GM15510 (cell line): ENCODE results near the gene PTK6.

Source experiments
- POLR2A ChIP-seq: IDR thresholded peaks from 3 replicates; pipeline ENCODE4 v1.6.1; 2011; ENCODE audit warnings: borderline replicate concordance; ENCODE audit not compliant: insufficient read length; ENCODE audit errors: extremely low read depth

Gene PTK6

GRCh38 chr20:63553251-63553932 lies 16.2 kb upstream of the PTK6 start:
- TF ChIP-seq POLR2A: no peak

- TF ChIP-seq POLR2A: no peak
These were observed 15.5 kb upstream of the PTK6 start for GRCh38 chr20:63552481-63553249.

GRCh38 chr20:63551068-63551467 lies 13.9 kb upstream of the PTK6 start:
- TF ChIP-seq POLR2A: no peak

- no peak for TF ChIP-seq POLR2A
These were observed 12.6 kb upstream of the PTK6 start for GRCh38 chr20:63549679-63550282.

DNA sequence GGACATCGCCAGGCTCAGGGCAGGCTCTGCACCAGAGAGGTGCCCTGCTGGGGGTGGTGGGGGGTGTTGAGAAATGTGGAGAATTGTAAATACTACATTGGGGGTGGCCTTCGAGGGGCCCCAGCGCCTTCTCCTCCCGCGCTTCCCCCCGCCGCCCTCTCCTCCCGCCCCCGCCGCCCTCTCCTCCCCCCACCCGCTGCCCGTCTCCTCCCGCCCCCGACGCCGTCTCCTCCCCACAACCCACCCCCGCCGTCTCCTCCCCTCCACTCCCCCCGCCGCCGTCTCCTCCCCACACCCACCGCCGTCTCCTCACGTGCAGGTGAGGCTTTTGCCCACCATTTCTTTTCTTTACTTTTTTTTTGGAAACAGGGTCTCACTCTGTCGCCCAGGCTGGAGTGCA lies 11.8 kb upstream of the PTK6 start:
- TF ChIP-seq POLR2A: no peak

DNA sequence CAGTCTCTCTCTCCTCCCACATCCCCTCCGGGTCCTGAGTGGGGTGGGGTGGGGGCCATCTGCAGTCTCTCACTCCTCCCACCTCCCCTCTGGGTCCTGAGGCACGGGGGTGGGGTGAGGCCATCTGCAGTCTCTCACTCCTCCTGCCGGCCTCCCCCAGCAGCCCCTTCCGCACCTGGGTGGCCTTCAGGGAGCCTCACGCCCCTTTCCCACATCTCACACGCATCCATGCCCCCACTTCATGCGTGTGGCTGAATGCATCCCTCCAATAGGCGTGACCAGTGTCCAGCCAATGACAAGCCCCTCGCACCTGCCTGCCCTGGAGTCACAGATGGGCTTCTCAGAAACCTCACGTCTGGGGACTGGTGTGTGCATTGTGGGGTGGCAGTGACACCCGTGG lies 11.4 kb upstream of the PTK6 start:
- TF ChIP-seq POLR2A: no peak

- TF ChIP-seq POLR2A: no peak
These were observed 10.7 kb upstream of the PTK6 start, which contains the start of gene SRMS for GRCh38 chr20:63547725-63548480. Gene SRMS (minus strand): TSS chr20:63547749. CDS start chr20:63547463, 286 bp downstream.

DNA sequence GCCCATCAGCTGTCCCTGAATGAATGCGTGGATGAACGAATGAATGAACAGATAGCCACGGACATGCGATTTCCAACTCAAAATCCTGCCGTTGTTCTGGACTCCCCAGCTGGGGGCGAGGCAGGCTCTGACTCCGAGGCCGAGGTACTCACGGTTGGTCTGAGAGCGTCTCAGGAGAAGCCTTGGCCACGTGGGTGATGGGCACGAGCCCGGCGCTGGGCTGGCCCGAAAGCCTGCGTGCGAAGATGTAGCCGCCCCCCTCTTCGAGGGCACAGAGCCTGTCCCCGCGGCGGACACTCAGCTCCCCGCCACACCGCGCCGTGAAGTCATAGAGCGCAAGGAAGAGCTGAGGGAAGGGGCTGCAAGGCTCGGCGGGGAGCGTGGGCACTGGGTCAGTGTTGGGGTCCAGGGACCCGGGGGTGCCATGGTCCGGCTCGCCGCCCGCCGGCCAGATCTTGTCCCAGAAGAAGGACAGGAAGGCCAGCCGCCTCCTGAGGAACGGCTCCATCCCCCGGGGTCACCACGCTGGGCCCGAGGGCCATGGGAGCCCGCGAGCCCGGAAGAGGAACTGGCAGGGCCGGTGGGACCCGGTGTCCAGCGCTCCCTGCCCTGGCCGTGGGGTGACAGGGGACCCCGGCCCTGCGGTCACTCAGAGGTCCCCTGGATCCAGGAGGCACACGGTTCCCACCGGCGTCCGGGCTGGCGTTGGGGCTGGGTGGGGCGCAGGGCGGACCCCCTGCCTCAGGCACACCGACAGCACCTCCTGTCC lies 10.0 kb upstream of the PTK6 start:
- no peak for TF ChIP-seq POLR2A

DNA sequence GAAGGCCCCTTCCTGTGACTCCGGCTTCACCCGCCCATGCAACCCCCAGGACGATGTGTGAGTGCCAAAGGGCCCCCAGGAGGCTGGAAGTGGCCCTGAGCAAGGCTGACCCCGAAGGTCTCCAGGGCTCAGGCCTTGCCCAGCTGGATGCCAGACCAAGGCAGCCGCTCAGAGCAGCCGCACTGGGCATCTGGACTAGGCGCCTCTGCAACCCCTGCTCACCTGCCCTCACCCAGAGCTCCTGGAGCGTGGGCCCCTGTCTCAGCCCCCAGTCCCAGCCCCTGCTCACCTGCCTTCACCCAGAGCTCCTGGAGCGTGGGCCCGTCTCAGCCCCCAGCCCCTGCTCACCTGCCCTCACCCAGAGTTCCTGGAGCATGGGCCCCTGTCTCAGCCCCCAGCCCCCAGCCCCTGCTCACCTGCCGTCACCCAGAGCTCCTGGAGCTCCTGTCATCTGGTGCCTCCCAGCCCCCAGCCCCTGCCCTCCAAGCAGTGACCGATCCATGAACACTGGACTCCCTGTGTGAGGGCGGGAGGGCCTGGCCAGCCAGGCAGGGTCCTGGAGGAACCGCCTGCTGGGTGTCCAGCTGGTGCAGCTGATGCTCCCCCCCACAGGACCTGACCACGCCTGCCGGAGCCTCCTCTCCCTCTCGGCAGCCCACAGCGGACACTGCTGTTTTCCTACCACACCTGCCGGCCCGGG lies 9.2 kb upstream of the PTK6 start:
- no peak for TF ChIP-seq POLR2A

DNA sequence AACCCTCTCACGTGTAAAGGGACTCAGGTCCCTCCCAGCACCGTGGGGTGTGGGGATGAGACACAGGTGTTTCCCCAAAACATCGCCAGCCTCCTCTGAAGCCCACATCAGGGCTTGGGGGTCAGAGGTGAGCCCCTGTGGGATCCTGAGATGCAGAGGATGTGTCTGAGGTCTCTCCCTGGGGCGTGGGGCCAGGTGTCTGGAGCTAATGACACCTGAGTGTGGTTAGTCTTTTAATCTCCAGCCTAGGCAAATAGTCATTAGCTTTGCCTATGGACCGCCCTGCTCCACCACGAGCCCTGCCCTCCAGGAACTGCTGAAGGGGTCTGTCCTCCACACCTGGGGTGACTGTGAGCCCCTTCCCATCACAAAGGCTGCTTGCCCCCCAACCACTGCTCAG lies 8.6 kb upstream of the PTK6 start:
- no peak for TF ChIP-seq POLR2A

DNA sequence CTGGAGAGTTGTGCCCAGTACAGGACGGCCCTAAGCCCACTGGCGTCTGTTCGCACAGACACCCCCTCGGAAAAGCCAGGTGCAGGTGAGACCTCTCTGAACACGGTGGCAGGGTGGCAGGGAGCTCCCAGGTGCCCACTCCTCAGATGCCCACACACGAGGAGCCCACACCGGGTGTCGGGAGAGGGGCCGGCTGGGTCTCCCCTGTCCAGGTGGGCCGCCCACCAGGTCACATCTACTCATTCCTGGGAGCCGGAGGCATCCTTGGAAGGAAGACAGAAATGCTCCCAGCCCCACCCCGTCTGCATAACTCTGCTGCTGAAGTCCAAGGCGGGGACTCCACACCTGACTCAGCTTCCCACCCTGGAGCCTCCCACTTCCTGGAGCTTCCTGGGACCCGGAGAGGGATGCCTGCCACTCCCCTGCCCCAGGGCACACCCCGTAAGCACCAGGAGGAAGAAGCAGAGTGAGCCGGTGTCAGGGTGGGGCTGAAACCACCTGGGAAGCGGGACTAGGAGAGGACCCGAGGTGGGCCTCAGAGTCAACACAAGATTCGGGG lies 7.9 kb upstream of the PTK6 start:
- TF ChIP-seq POLR2A: no peak

- no peak for TF ChIP-seq POLR2A
These were observed 7.2 kb upstream of the PTK6 start for GRCh38 chr20:63544241-63544957.

DNA sequence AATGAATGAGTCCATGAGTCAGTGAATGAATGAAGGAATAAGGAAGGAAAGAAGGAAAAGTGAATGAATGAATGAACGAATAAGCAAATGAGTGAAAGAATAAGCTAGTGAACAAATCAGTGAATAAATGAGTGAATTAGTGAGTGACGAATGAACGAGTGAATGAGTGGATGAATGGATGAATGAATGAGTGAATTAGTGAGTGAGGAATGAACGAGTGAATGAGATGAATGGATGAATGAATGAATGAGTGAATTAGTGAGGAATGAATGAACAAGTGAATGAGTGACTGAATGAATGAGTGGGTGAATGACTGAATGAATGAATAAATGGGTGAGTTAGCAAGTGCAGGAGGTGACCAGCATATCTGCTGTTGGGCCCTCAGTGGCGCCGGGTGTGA lies 6.6 kb upstream of the PTK6 start:
- no peak for TF ChIP-seq POLR2A
